Spinal cord (tissue), 10 donors: Measurements from ENCODE around the gene BCAR3. TPM values are rescaled to one million over a fixed set of nuclear protein-coding genes. Genes with fewer than 3 reads are reported as not detected.
A peak's percentile ranks its signal among the peaks of the same experiment; 100 is the strongest.

Experiments
- DNase-seq, 6 donors: peaks; one replicate each; pipeline versions ENCODE4 v3.0.0 to v3.0.0-alpha.2; 2013 to 2015; ENCODE audit warnings: low spot score in 6 of 6, low read depth in 4 of 6
- H3K27ac ChIP-seq: one replicate; pipeline ENCODE4 v1.5.1; 2013; ENCODE audit warnings: low read depth, low read length, control low read depth
- H3K27me3 ChIP-seq: one replicate; pipeline ENCODE4 v1.6.1; 2013; ENCODE audit warnings: low read length; ENCODE audit not compliant: control insufficient read depth, insufficient read depth
- H3K36me3 ChIP-seq: one replicate; pipeline ENCODE4 v1.6.1; 2013; ENCODE audit warnings: low read length; ENCODE audit not compliant: control insufficient read depth, insufficient read depth
- H3K4me1 ChIP-seq: one replicate; pipeline ENCODE4 v1.6.1; 2013; ENCODE audit warnings: low read length; ENCODE audit not compliant: control insufficient read depth, insufficient read depth
- H3K4me3 ChIP-seq: one replicate; pipeline ENCODE4 v1.5.1; 2013; ENCODE audit warnings: low read depth, low read length, control low read depth
- H3K9me3 ChIP-seq: one replicate; pipeline ENCODE4 v1.6.1; 2013; ENCODE audit warnings: low read length; ENCODE audit not compliant: control insufficient read depth, insufficient read depth
- WGBS: methylation state at CpG from one replicate; pipeline ENCODE4 v1.1.5; 2013; ENCODE audit warnings: missing lambda C conversion rate; ENCODE audit not compliant: insufficient coverage; 5-methylcytosine and 5-hydroxymethylcytosine counted together
- polyA plus RNA-seq, 2 donors: library from polyadenylated mRNA; unstranded; fragments of 120-200 nt; gene quantifications; one replicate each; pipeline ENCODE4 v1.2.1, GENCODE V29; 2013; ENCODE audit not compliant: insufficient read length in 2 of 2
- total RNA-seq, 2 donors: library from RNA; depleted of rRNA in 1 of 2; stranded (reverse); fragments of 120-200 nt in 1 of 2; fragments of >200 nt in 1 of 2; gene quantifications; one replicate each; pipeline versions ENCODE4 v1.2.3 to v1.2.4, GENCODE V29; 2013 to 2014
- donor health status: healthy.

BCAR3 gene
- total and polyA plus RNA-seq, 4 donors, result 10.4 to 16.7 (median 14.3) TPM

GRCh38 chr1:93605812-93606512 lies 75.7 kb downstream of the BCAR3 start:
- Histone ChIP-seq H3K27me3 (no peaks in the 10 kb centered on the region), H3K4me1 (peaks cover 22% of the 10 kb centered on the region), H3K27ac (no peak overlapping the region), H3K9me3 (no peaks in the 10 kb centered on the region), H3K36me3 (no peaks in the 10 kb centered on the region), H3K4me3 (no peak overlapping the region)
- 59% methylated on average over 4 of the region's 4 CpGs for WGBS
- DNase-seq, result no peak

GRCh38 chr1:93605026-93605568 lies 76.5 kb downstream of the BCAR3 start:
- H3K36me3 ChIP-seq, result no peaks in the 10 kb centered on the region
- no peaks in the 10 kb centered on the region for H3K27me3 ChIP-seq
- no peak overlapping the region for H3K4me3 ChIP-seq
- no peak for DNase-seq
- H3K4me1 ChIP-seq, result peaks cover 29% of the 10 kb centered on the region
- no peak overlapping the region for H3K27ac ChIP-seq
- 93% methylated on average over 5 of the region's 10 CpGs for WGBS
- H3K9me3 ChIP-seq, result no peaks in the 10 kb centered on the region

- peaks cover 28% of the 10 kb centered on the region for H3K4me1 ChIP-seq
- no peak overlapping the region for H3K27ac ChIP-seq
- 83% methylated on average over 1 of the region's 1 CpG for WGBS
- H3K9me3 ChIP-seq, result no peaks in the 10 kb centered on the region
- no peaks in the 10 kb centered on the region for H3K36me3 ChIP-seq
- no peak for DNase-seq
- H3K27me3 ChIP-seq, result no peaks in the 10 kb centered on the region
- H3K4me3 ChIP-seq, result no peak overlapping the region
Observed at GRCh38 chr1:93604411-93604810, 77.2 kb downstream of the BCAR3 start.

GRCh38 chr1:93603601-93604000 lies 78.0 kb downstream of the BCAR3 start:
- Histone ChIP-seq H3K27ac (no peak overlapping the region), H3K4me3 (no peak overlapping the region), H3K36me3 (no peaks in the 10 kb centered on the region), H3K27me3 (no peaks in the 10 kb centered on the region), H3K4me1 (peaks cover 28% of the 10 kb centered on the region), H3K9me3 (no peaks in the 10 kb centered on the region)
- DNase-seq, result peak in 1 of 6 donors; percentile 73
- 53% methylated on average over 3 of the region's 4 CpGs for WGBS

DNA sequence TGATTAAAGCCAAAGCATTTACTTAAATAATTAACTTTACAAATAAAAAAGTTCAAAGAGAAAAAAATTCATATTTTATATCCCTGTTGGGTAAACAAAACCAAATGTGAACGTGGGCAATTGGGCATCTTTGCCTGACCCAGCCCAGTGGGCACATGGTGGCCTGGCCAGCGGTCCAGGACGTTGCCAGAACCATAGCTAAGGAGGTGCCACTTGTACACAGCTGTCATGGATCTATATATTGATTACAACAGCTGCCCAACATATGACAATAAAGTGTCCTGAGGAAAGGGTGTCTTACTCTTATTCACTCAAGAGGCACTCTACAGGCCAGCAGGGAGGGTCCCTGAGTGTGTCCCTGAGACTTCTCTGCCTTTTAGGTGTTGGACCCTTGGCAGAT lies 78.5 kb downstream of the BCAR3 start:
- no peaks in the 10 kb centered on the region for H3K36me3 ChIP-seq
- no peak for DNase-seq
- no peak overlapping the region for H3K27ac ChIP-seq
- H3K4me1 ChIP-seq, result peaks cover 28% of the 10 kb centered on the region
- no peaks in the 10 kb centered on the region for H3K9me3 ChIP-seq
- H3K4me3 ChIP-seq, result no peak overlapping the region
- 90% methylated on average over 3 of the region's 3 CpGs for WGBS
- no peaks in the 10 kb centered on the region for H3K27me3 ChIP-seq

DNA sequence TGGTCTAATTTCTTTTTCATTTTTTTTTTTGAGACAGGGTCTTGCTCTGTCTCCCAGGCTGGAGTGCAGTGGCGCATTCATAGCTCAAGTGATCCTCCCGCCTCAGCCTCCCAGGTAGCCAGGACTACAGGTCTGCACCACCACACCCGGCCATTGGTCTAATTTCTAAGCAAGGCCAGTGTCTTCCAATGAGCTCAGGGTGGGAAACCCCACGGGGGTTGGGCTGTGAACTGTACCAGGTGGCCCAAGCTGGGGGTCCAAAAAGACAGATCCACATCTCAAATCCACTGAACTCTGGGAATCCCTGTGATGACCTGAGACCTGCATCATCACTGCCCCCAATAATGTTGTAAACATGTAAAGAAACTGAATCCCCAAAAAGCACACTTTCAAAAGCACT lies 79.5 kb downstream of the BCAR3 start:
- Histone ChIP-seq H3K4me3 (no peak overlapping the region), H3K27me3 (no peaks in the 10 kb centered on the region), H3K36me3 (no peaks in the 10 kb centered on the region), H3K4me1 (peaks cover 38% of the 10 kb centered on the region), H3K9me3 (no peaks in the 10 kb centered on the region), H3K27ac (no peak overlapping the region)
- 100% methylated on average over 4 of the region's 4 CpGs for WGBS
- no peak for DNase-seq

GRCh38 chr1:93601686-93602085 lies 80.0 kb downstream of the BCAR3 start:
- WGBS, result no CpG with 5 or more reads among the region's 1 CpG

DNA sequence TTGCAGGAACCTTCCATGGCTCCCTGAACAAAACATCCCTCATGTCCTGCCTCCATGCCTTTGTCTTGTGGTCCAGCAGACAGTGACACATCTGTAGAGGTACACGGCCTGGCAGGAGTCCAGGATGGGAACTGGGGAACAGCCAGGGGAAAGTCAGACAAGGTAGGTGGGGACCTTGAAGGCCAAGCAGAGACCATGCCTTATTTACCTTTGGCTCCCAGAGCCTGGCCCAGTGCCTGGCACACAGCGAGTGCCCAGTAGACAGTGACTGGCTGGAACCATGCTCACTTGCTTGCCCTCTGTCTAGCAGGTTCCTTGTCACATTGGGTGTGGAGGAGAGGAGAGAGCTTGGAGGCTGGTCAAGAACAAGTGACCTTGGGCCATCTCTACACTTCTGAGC lies 81.0 kb downstream of the BCAR3 start:
- 86% methylated on average over 2 of the region's 2 CpGs for WGBS
- Histone ChIP-seq H3K36me3 (no peaks in the 10 kb centered on the region), H3K9me3 (no peaks in the 10 kb centered on the region), H3K27ac (no peak overlapping the region), H3K4me3 (no peak overlapping the region), H3K4me1 (peaks cover 43% of the 10 kb centered on the region), H3K27me3 (no peaks in the 10 kb centered on the region)
- no peak for DNase-seq

More at GRCh38 chr1:93601686-93602085, 80.0 kb downstream of the BCAR3 start:
- Histone ChIP-seq H3K27me3 (no peaks in the 10 kb centered on the region), H3K4me1 (peaks cover 41% of the 10 kb centered on the region), H3K27ac (no peak overlapping the region), H3K36me3 (no peaks in the 10 kb centered on the region), H3K4me3 (no peak overlapping the region), H3K9me3 (no peaks in the 10 kb centered on the region)
- no peak for DNase-seq

GRCh38 chr1:93599479-93599878 lies 82.2 kb downstream of the BCAR3 start:
- Histone ChIP-seq H3K36me3 (no peaks in the 10 kb centered on the region), H3K9me3 (no peaks in the 10 kb centered on the region), H3K27me3 (no peaks in the 10 kb centered on the region), H3K27ac (no peak overlapping the region), H3K4me3 (no peak overlapping the region), H3K4me1 (peaks cover 47% of the 10 kb centered on the region)
- 94% methylated on average over 6 of the region's 6 CpGs for WGBS
- DNase-seq, result no peak

- Histone ChIP-seq H3K36me3 (no peaks in the 10 kb centered on the region), H3K27ac (no peak overlapping the region), H3K27me3 (no peaks in the 10 kb centered on the region), H3K4me1 (peaks cover 51% of the 10 kb centered on the region), H3K9me3 (no peaks in the 10 kb centered on the region), H3K4me3 (no peak overlapping the region)
- WGBS, result 96% methylated on average over 6 of the region's 7 CpGs
- DNase-seq, result no peak
Observed at GRCh38 chr1:93598861-93599439, 82.7 kb downstream of the BCAR3 start.
